A549 (cell line): ENCODE results near the gene SIRT7. TPM values are rescaled to one million over a fixed set of nuclear protein-coding genes. Genes with fewer than 3 reads are reported as not detected.
A peak's percentile ranks its signal among the peaks of the same experiment; 100 is the strongest.

Experiments
- ATAC-seq, 2 experiments: fragments of 200-7000 bp in 1 of 2; fragments of >200 bp in 1 of 2; cut with Nextera tagmentation in 1 of 2; cut with Tn5 transposase in 1 of 2; 3 replicates each; pipeline versions ENCODE4 v1.8.0 to v1.9.1; 2018 to 2020; ENCODE audit warnings: mild to moderate bottlenecking in 1 of 2, moderate library complexity in 1 of 2
- CTCF ChIA-PET: fragments of 300-600 bp; sonication (Branson Sonifier 250); formaldehyde crosslinking; extraction: SDS; loops from one replicate; lab custom pipeline; 2021; ENCODE audit warnings: antibody characterized with exemption, inconsistent platforms; lab: Yijun Ruan, JAX
- POLR2A ChIA-PET: fragments of 350-600 bp; formaldehyde crosslinking; extraction: SDS; loops from one replicate; lab custom pipeline; 2021; ENCODE audit warnings: antibody characterized with exemption, inconsistent platforms; lab: Yijun Ruan, JAX
- DNase-seq, 2 experiments: peaks; one replicate each; pipeline versions ENCODE4 v3.0.0 to v3.0.0-alpha.2; 2011 to 2016; ENCODE audit warnings: low read depth in 1 of 2, low spot score in 1 of 2
- FAIRE-seq: peaks from 2 replicates; lab custom pipeline; 2011; peaks lifted over from hg19 to GRCh38; lab: Jason Lieb, UNC
- H3K27ac ChIP-seq, 2 experiments: fragments of >200 bp; sonication (Bioruptor Twin); formaldehyde crosslinking; 3 replicates each; pipeline ENCODE4 v1.5.1; 2016 to 2017
- H3K4me1 ChIP-seq: fragments of >200 bp; sonication (Bioruptor Twin); formaldehyde crosslinking; 3 replicates; pipeline ENCODE4 v1.6.1; 2016
- H3K4me2 ChIP-seq: fragments of >200 bp; sonication (Bioruptor Twin); formaldehyde crosslinking; 3 replicates; pipeline ENCODE4 v1.6.1; 2016
- H3K4me3 ChIP-seq: fragments of >200 bp; sonication (Bioruptor Twin); formaldehyde crosslinking; 3 replicates; pipeline ENCODE4 v1.5.1; 2016
- H3K9me3 ChIP-seq: fragments of >200 bp; sonication (Bioruptor Twin); formaldehyde crosslinking; 3 replicates; pipeline ENCODE4 v1.6.1; 2016
- ATOH8 ChIP-seq: fragments of 250-450 bp; sonication (Bioruptor Pico); IDR thresholded peaks from 2 replicates; pipeline ENCODE4 v1.5.0; 2020; ENCODE audit warnings: low read depth, mild to moderate bottlenecking, moderate library complexity
- CBX2 ChIP-seq: fragments of 200-600 bp; sonication (generic); IDR thresholded peaks from 2 replicates; pipeline ENCODE4 v1.6.1; 2016; ENCODE audit warnings: low read depth, mild to moderate bottlenecking, borderline replicate concordance
- CHD2 ChIP-seq: fragments of 150-350 bp; IDR thresholded peaks from 2 replicates; pipeline ENCODE4 v1.6.1; 2014; ENCODE audit warnings: low read length; ENCODE audit not compliant: partially characterized antibody
- CTCF ChIP-seq: fragments of >200 bp; sonication (Bioruptor Twin); formaldehyde crosslinking; IDR thresholded peaks from 3 replicates; pipeline ENCODE4 v1.5.1; 2016
- E2F6 ChIP-seq: IDR thresholded peaks from 2 replicates; pipeline ENCODE4 v1.6.1; 2012; ENCODE audit warnings: low read depth, borderline replicate concordance
- EHF ChIP-seq: fragments of 250-450 bp; sonication (Bioruptor Pico); IDR thresholded peaks from 2 replicates; pipeline ENCODE4 v1.5.0; 2020; ENCODE audit warnings: mild to moderate bottlenecking
- FOSL2 ChIP-seq, 2 experiments: fragments of 450-650 bp in 1 of 2; fragments of >200 bp in 1 of 2; sonication (Bioruptor Twin) in 1 of 2; formaldehyde crosslinking; IDR thresholded peaks; 2 replicates each; pipeline versions ENCODE4 v1.5.0 to v1.6.1; 2016 to 2020; ENCODE audit warnings: mild to moderate bottlenecking in 1 of 2, moderate library complexity in 1 of 2
- GATA3 ChIP-seq: IDR thresholded peaks from 2 replicates; pipeline ENCODE4 v1.6.1; 2012; ENCODE audit warnings: borderline replicate concordance
- HDAC2 ChIP-seq: fragments of 200-600 bp; sonication (generic); IDR thresholded peaks from 2 replicates; pipeline ENCODE4 v1.6.1; 2016
- HEYL ChIP-seq: fragments of 250-450 bp; sonication (Bioruptor Pico); IDR thresholded peaks from 2 replicates; pipeline ENCODE4 v1.8.0; 2021; ENCODE audit warnings: mild to moderate bottlenecking, moderate library complexity
- HOXB13 ChIP-seq: fragments of 250-450 bp; sonication (Bioruptor Pico); IDR thresholded peaks from 2 replicates; pipeline ENCODE4 v1.5.0; 2020; ENCODE audit warnings: low read depth, mild to moderate bottlenecking, moderate library complexity
- HOXB5 ChIP-seq: fragments of 250-450 bp; sonication (Bioruptor Pico); IDR thresholded peaks from 2 replicates; pipeline ENCODE4 v1.5.0; 2020; ENCODE audit warnings: mild to moderate bottlenecking, moderate library complexity
- JUN ChIP-seq, 2 experiments: fragments of >200 bp; sonication (Bioruptor Twin); formaldehyde crosslinking; IDR thresholded peaks; 2 replicates in 1 of 2; 3 replicates in 1 of 2; pipeline ENCODE4 v1.6.1; 2016 to 2017
- KDM5A ChIP-seq: fragments of 200-600 bp; sonication (generic); IDR thresholded peaks from 2 replicates; pipeline ENCODE4 v1.6.1; 2016; ENCODE audit warnings: antibody characterized with exemption, mild to moderate bottlenecking
- MAZ ChIP-seq: fragments of 150-350 bp; IDR thresholded peaks from 2 replicates; pipeline ENCODE4 v1.6.1; 2014; ENCODE audit warnings: antibody characterized with exemption, low read depth, low read length, borderline replicate concordance
- NPAS2 ChIP-seq: fragments of 250-450 bp; sonication (Bioruptor Pico); IDR thresholded peaks from 2 replicates; pipeline ENCODE4 v1.8.0; 2022; ENCODE audit warnings: mild to moderate bottlenecking, moderate library complexity, borderline replicate concordance
- NR3C1 ChIP-seq: fragments of >200 bp; sonication (Bioruptor Twin); formaldehyde crosslinking; IDR thresholded peaks from 3 replicates; pipeline ENCODE4 v1.6.1; 2017
- PBX3 ChIP-seq: IDR thresholded peaks from 2 replicates; pipeline ENCODE4 v1.6.1; 2012
- POLR2A ChIP-seq: IDR thresholded peaks from 2 replicates; pipeline ENCODE4 v1.6.1; 2012; ENCODE audit warnings: mild to moderate bottlenecking, low read length
- POLR2AphosphoS2 ChIP-seq: conservative IDR thresholded peaks from 2 replicates; pipeline ENCODE4 v1.6.1; 2012; ENCODE audit warnings: low read length, improper control_type of control experiment, inconsistent platforms
- RAD21 ChIP-seq, 2 experiments: fragments of >200 bp in 1 of 2; sonication (Bioruptor Twin) in 1 of 2; formaldehyde crosslinking in 1 of 2; IDR thresholded peaks in 1 of 2; conservative IDR thresholded peaks in 1 of 2; 2 replicates in 1 of 2; 3 replicates in 1 of 2; pipeline ENCODE4 v1.6.1; 2012 to 2018; ENCODE audit warnings: inconsistent platforms in 1 of 2
- RARB ChIP-seq: fragments of 250-450 bp; sonication (Bioruptor Pico); IDR thresholded peaks from 2 replicates; pipeline ENCODE4 v1.8.0; 2021; ENCODE audit warnings: mild to moderate bottlenecking, moderate library complexity
- ZFP36 ChIP-seq: fragments of 450-650 bp; IDR thresholded peaks from 2 replicates; pipeline ENCODE4 v1.6.1; 2014; ENCODE audit warnings: borderline replicate concordance; ENCODE audit not compliant: partially characterized antibody
- WGBS: methylation state at CpG from one replicate; pipeline ENCODE4 v1.1.6; 2017; ENCODE audit errors: missing lambda C conversion rate; 5-methylcytosine and 5-hydroxymethylcytosine counted together
- polyA plus RNA-seq, 4 experiments: library from polyadenylated mRNA; depleted of rRNA in 3 of 4; stranded (reverse); fragments of >200 nt; fragmentation: RNase III in 1 of 4; extraction: RNeasy Plus Mini Kit Qiagen cat#74134 plus additional on column Dnase treatment in 1 of 4; gene quantifications; 2 replicates in 3 of 4; 3 replicates in 1 of 4; pipeline ENCODE4 v1.2.3, GENCODE V29; 2011 to 2017
- TF ChIP-seq, protein P1 (sequence below): fragments of 200-600 bp; sonication (generic); IDR thresholded peaks from 2 replicates; pipeline ENCODE4 v1.6.1; 2016; ENCODE audit warnings: antibody characterized with exemption, mild to moderate bottlenecking, moderate library complexity

The SIRT7 gene
- polyA plus RNA-seq, 2 of the 4 experiments (the other 2 are of a cell fraction): 9.8 to 35.2 TPM

DNA sequence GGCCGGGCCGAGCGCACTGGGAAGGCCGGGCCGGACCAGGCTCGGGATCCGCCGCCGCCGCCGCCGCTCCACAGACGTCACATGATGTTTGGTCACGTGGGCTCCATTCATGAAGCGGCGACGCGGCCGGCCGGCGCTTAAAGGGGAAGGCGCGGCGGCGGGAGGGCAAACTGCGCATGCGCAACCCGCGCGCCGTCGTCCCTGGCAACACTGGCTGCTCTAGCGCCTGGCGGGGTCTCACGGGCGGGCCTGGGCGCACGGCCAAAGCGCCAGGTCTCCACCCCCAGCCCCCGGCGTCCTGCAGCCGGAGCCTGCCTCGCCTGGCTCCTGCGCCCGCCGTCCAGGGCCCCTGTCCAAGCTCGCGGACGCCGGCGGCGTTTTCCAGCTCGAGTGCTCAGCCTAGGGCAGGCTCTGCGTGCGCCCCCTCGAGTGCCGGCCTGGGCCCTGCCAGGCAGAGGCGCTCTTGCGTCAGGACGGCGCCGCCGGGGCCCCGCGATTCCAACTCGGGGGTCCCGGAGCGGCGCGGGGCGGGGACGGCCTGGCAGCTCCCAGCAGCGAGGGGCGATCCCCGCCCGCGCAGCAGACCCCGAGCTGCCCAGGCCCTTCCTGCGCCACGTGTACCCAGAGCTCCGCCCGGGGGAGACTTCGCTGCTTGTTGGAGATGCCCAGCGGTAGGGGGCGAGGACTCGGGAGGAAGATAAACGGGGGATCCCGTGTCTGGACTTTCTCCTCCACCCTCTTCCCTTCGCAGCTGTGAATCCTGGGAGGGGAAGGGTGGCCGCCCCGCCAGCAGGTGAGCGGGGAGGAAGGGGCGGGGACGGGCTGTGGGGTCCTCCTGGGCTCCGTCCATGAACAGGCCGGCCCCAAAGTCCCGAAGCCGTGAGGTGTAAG, 9.9 kb upstream of the SIRT7 start, which contains the start of gene MAFG (continued):
- no peak for TF ChIP-seq GATA3
- TF ChIP-seq E2F6: peak; percentile 32; the same call in 1 of the 2 replicates
- no peak for TF ChIP-seq RARB (CRISPR knock-in tag)
- peak; percentile 33 for TF ChIP-seq POLR2A
- no peak for TF ChIP-seq HDAC2
- TF ChIP-seq HOXB5 (CRISPR knock-in tag): 0 out of 2 replicates have a peak, but pooled peaks have one; percentile 71
- TF ChIP-seq MAZ: no peak
- TF ChIP-seq NPAS2: no peak
- TF ChIP-seq EHF: no peak
- TF ChIP-seq PBX3: peak; percentile 50
- peak; percentile 74 for TF ChIP-seq CTCF
- TF ChIP-seq RAD21 (conservative IDR thresholded peaks at IDR 0.05 in 1 of 2, IDR thresholded peaks at IDR 0.05 in 1 of 2): peak in 1 of 2 experiments; percentile 54; a peak in 3 of 5 replicates
- no peak for TF ChIP-seq POLR2AphosphoS2
- no peak for TF ChIP-seq ZFP36
- TF ChIP-seq CBX2: no peak
- TF ChIP-seq KDM5A: 0 out of 2 replicates have a peak, but pooled peaks have one; percentile 19

- WGBS: no CpG with 5 or more reads among the region's 78 CpGs
- CTCF ChIA-PET: interaction anchor here (0.5 to 12.8 kb wide), 22 partner anchors 10 to 628 kb away, joined by 3 to 99 read pairs (median 7); partner anchors contain the start of genes ALYREF, CENPX, LRRC45 and NOTUM
- no peak for DNase-seq
- peak overlapping the region; percentile 90 for H3K4me3 ChIP-seq
- H3K9me3 ChIP-seq: no peaks in the 10 kb centered on the region
- peak overlapping the region; percentile 96 to 98 for H3K27ac ChIP-seq
- no peak for FAIRE-seq
- H3K4me1 ChIP-seq: peaks cover 43% of the 10 kb centered on the region
- no peak for ATAC-seq
- POLR2A ChIA-PET: interaction anchor here (0.8 to 1.5 kb wide), 6 partner anchors 9 to 103 kb away, joined by 3 to 6 read pairs (median 4); partner anchors contain the start of genes CENPX and LRRC45
- H3K4me2 ChIP-seq: peak overlapping the region; percentile 96
- TF ChIP-seq HDAC2 (no peak), CHD2 (no peak), NR3C1 (no peak), POLR2AphosphoS2 (no peak), JUN (IDR thresholded peaks at IDR 0.05) (no peak), ATOH8 (CRISPR knock-in tag) (no peak), MAZ (no peak), FOSL2 (IDR thresholded peaks at IDR 0.05) (no peak), FOSL2 (CRISPR knock-in tag; IDR thresholded peaks at IDR 0.05) (no peak), PBX3 (no peak), HEYL (no peak), HOXB13 (no peak)
- TF ChIP-seq, protein P1, sequence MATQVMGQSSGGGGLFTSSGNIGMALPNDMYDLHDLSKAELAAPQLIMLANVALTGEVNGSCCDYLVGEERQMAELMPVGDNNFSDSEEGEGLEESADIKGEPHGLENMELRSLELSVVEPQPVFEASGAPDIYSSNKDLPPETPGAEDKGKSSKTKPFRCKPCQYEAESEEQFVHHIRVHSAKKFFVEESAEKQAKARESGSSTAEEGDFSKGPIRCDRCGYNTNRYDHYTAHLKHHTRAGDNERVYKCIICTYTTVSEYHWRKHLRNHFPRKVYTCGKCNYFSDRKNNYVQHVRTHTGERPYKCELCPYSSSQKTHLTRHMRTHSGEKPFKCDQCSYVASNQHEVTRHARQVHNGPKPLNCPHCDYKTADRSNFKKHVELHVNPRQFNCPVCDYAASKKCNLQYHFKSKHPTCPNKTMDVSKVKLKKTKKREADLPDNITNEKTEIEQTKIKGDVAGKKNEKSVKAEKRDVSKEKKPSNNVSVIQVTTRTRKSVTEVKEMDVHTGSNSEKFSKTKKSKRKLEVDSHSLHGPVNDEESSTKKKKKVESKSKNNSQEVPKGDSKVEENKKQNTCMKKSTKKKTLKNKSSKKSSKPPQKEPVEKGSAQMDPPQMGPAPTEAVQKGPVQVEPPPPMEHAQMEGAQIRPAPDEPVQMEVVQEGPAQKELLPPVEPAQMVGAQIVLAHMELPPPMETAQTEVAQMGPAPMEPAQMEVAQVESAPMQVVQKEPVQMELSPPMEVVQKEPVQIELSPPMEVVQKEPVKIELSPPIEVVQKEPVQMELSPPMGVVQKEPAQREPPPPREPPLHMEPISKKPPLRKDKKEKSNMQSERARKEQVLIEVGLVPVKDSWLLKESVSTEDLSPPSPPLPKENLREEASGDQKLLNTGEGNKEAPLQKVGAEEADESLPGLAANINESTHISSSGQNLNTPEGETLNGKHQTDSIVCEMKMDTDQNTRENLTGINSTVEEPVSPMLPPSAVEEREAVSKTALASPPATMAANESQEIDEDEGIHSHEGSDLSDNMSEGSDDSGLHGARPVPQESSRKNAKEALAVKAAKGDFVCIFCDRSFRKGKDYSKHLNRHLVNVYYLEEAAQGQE: no peak
These were observed 9.2 kb upstream of the SIRT7 start for GRCh38 chr17:81927152-81927652.
